ENCODE data around the gene ARHGAP15.

ARHGAP15 gene

GRCh38 chr2:143225931-143226330 is 96.7 kb downstream of the ARHGAP15 start:
- DNase-seq (ENCODE audit: low spot score) = no peak

GRCh38 chr2:143226714-143227541 is 97.7 kb downstream of the ARHGAP15 start:
- no peak for DNase-seq (ENCODE audit: low spot score)

GRCh38 chr2:143229411-143229810 is 100.2 kb downstream of the ARHGAP15 start:
- DNase-seq (ENCODE audit: low spot score) = no peak

- DNase-seq (ENCODE audit: low spot score) = no peak
These were observed 100.7 kb downstream of the ARHGAP15 start for GRCh38 chr2:143229952-143230351.

- DNase-seq (ENCODE audit: low spot score) = no peak
These were observed 101.5 kb downstream of the ARHGAP15 start for GRCh38 chr2:143230506-143231253.

GRCh38 chr2:143231254-143231645 is 102.0 kb downstream of the ARHGAP15 start:
- no peak for DNase-seq (ENCODE audit: low spot score)

GRCh38 chr2:143237146-143237777 is 108.0 kb downstream of the ARHGAP15 start:
- no peak for DNase-seq (ENCODE audit: low spot score)

GRCh38 chr2:143241403-143242088 is 112.3 kb downstream of the ARHGAP15 start:
- no peak for DNase-seq (ENCODE audit: low spot score)

GRCh38 chr2:143246246-143246645 is 117.0 kb downstream of the ARHGAP15 start:
- DNase-seq (ENCODE audit: low spot score) = no peak

- DNase-seq (ENCODE audit: low spot score) = no peak
These were observed 117.9 kb downstream of the ARHGAP15 start for GRCh38 chr2:143246815-143247744.

- DNase-seq (ENCODE audit: low spot score) = no peak
These were observed 119.4 kb downstream of the ARHGAP15 start for GRCh38 chr2:143248631-143249030.

GRCh38 chr2:143251681-143252080 is 122.5 kb downstream of the ARHGAP15 start:
- no peak for DNase-seq (ENCODE audit: low spot score)

GRCh38 chr2:143252138-143252907 is 123.1 kb downstream of the ARHGAP15 start:
- DNase-seq (ENCODE audit: low spot score) = no peak

- DNase-seq (ENCODE audit: low spot score) = no peak
These were observed 124.9 kb downstream of the ARHGAP15 start for GRCh38 chr2:143254110-143254509.

- DNase-seq (ENCODE audit: low spot score) = no peak
These were observed 125.9 kb downstream of the ARHGAP15 start for GRCh38 chr2:143255086-143255485.

- no peak for DNase-seq (ENCODE audit: low spot score)
These were observed 126.7 kb downstream of the ARHGAP15 start for GRCh38 chr2:143255899-143256298.

GRCh38 chr2:143258126-143258892 is 129.1 kb downstream of the ARHGAP15 start:
- no peak for DNase-seq (ENCODE audit: low spot score)

- DNase-seq (ENCODE audit: low spot score) = peak; percentile 76
These were observed 130.2 kb downstream of the ARHGAP15 start for GRCh38 chr2:143259368-143259958.

- no peak for DNase-seq (ENCODE audit: low spot score)
These were observed 132.8 kb downstream of the ARHGAP15 start for GRCh38 chr2:143261986-143262385.
